NB4 (cell line): ENCODE data around the gene SLC2A14.

Experiments
- DNase-seq: peaks from one replicate; pipeline ENCODE4 v3.0.0; 2010; ENCODE audit warnings: low read depth
- H3K4me3 ChIP-seq: one replicate; pipeline ENCODE4 v1.5.1; 2011; ENCODE audit warnings: mild to moderate bottlenecking, low read depth, low read length, moderate library complexity
- CTCF ChIP-seq: IDR thresholded peaks from one replicate; pipeline ENCODE4 v1.5.1; 2012; ENCODE audit warnings: low read depth, low read length
- MAX ChIP-seq: IDR thresholded peaks from 2 replicates; pipeline ENCODE4 v1.6.1; 2011; ENCODE audit warnings: low read depth, low read length
- MYC ChIP-seq: IDR thresholded peaks from 2 replicates; pipeline ENCODE4 v1.6.1; 2011; ENCODE audit warnings: low read depth, low read length
- POLR2A ChIP-seq: IDR thresholded peaks from 2 replicates; pipeline ENCODE4 v1.6.1; 2011; ENCODE audit warnings: mild to moderate bottlenecking; ENCODE audit not compliant: insufficient read length; ENCODE audit errors: extremely low read depth

The SLC2A14 gene

GRCh38 chr12:7781274-7781673 lies 91.4 kb downstream of the SLC2A14 start:
- DNase-seq, result no peak
- no peak overlapping the region for H3K4me3 ChIP-seq
- TF ChIP-seq MYC (no peak), POLR2A (no peak), CTCF (no peak), MAX (no peak)

- no peak for DNase-seq
- TF ChIP-seq POLR2A (no peak), MYC (no peak), CTCF (no peak), MAX (no peak)
- H3K4me3 ChIP-seq, result no peak overlapping the region
Observed at GRCh38 chr12:7769999-7770398, 102.7 kb downstream of the SLC2A14 start.
